Measurements from ENCODE around the gene GRM8.

Gene GRM8

DNA sequence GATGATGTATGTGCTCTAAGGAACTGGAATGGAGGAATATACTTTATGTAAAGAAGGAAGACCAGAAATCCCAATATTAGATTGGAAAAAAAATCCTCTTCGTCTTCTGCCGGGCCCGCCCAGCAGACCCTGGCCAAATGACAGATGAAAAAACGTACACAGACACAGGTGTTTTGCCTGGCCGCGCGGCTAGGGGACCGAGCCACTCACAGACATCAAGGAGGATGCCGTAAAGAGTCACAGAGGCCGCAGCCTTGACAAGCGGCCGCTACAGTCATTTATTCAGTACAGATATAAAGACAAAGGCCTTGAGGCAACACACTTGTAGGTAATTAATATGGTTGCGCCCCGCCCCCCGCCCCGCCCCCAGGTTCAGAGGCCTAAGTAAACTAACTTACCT, 594.1 kb downstream of the GRM8 start:
- no peak overlapping the region for H2AFZ ChIP-seq (ENCODE audit: low read length)

DNA sequence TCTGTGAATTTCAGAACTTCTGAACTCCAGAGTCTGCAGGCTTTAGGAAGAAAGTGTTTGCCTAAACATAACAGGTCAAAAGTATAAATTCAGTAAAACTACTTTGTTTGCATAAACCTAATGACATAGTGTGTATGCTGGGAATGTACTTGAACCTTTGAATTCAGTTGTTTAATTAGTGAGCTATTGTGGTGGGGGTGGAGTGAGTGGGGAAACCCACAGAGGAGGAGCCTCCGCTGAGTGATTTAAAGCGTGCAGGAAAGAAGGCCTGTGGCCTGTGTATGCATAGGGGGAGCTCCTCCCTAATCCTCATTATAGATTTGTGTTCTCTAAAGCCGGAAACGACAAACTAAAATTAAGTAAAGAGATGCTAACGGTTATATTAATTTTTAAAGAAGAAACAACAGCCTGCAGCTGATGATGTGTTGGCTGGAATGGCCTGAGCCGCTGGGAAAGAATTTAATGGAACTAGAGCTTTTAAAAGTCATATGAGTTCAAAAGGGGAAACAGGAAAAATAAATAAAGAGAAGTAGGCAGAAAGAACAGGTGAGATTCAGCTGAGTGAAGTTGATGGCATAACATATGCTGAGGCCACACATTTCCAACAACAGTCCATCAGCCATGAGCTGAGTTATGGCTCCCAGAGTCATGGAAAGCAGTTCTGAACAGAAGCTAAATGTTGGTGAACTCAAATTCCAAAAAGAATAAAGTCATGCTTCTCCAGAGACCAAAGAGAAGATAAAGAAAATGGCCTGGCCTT, 595.0 kb downstream of the GRM8 start:
- Histone ChIP-seq H4K20me1 (ENCODE audit: insufficient read depth, low read length) (no peaks in the 10 kb centered on the region), H3K9me2 (replicated peaks; ENCODE audit: insufficient read depth, low read length) (no peaks in the 10 kb centered on the region), H3K9me3 (replicated peaks; ENCODE audit: insufficient read depth, low read length) (no peaks in the 10 kb centered on the region), H3K4me1 (ENCODE audit: low read length) (no peaks in the 10 kb centered on the region), H3K36me3 (replicated peaks; ENCODE audit: insufficient read depth, low read length) (no peaks in the 10 kb centered on the region), H3K79me2 (ENCODE audit: low read length) (no peaks in the 10 kb centered on the region), H3K27ac (ENCODE audit: low read length) (no peak overlapping the region), H3F3A (ENCODE audit: insufficient read depth, low read length) (no peaks in the 10 kb centered on the region), H3K4me3 (ENCODE audit: low read length) (no peak overlapping the region), H3K4me2 (ENCODE audit: low read depth, low read length) (no peak overlapping the region), H3K9ac (ENCODE audit: low read length) (no peak overlapping the region), H3K27me3 (replicated peaks; ENCODE audit: insufficient read depth, low read length) (no peaks in the 10 kb centered on the region), H2AFZ (ENCODE audit: low read length) (no peak overlapping the region)
- TF ChIP-seq EZH2 (optimal IDR thresholded peaks at IDR 0.05; ENCODE audit: low read depth, low read length): no peak
- no peak for DNase-seq

More for the DNA sequence above, 594.1 kb downstream of the GRM8 start:
- Histone ChIP-seq H3F3A (ENCODE audit: insufficient read depth, low read length) (no peaks in the 10 kb centered on the region), H3K4me3 (ENCODE audit: low read length) (no peak overlapping the region), H3K36me3 (replicated peaks; ENCODE audit: insufficient read depth, low read length) (no peaks in the 10 kb centered on the region), H3K4me1 (ENCODE audit: low read length) (no peaks in the 10 kb centered on the region), H4K20me1 (ENCODE audit: insufficient read depth, low read length) (no peaks in the 10 kb centered on the region), H3K27me3 (replicated peaks; ENCODE audit: insufficient read depth, low read length) (no peaks in the 10 kb centered on the region), H3K4me2 (ENCODE audit: low read depth, low read length) (no peak overlapping the region), H3K9me3 (replicated peaks; ENCODE audit: insufficient read depth, low read length) (no peaks in the 10 kb centered on the region), H3K9me2 (replicated peaks; ENCODE audit: insufficient read depth, low read length) (no peaks in the 10 kb centered on the region), H3K79me2 (ENCODE audit: low read length) (no peaks in the 10 kb centered on the region), H3K27ac (ENCODE audit: low read length) (no peak overlapping the region), H3K9ac (ENCODE audit: low read length) (no peak overlapping the region)
- DNase-seq: no peak
- TF ChIP-seq EZH2 (optimal IDR thresholded peaks at IDR 0.05; ENCODE audit: low read depth, low read length): no peak
- no peak for TF ChIP-seq EZH2phosphoT487 (IDR thresholded peaks at IDR 0.05; ENCODE audit: low read length)
- TF ChIP-seq, protein P1, sequence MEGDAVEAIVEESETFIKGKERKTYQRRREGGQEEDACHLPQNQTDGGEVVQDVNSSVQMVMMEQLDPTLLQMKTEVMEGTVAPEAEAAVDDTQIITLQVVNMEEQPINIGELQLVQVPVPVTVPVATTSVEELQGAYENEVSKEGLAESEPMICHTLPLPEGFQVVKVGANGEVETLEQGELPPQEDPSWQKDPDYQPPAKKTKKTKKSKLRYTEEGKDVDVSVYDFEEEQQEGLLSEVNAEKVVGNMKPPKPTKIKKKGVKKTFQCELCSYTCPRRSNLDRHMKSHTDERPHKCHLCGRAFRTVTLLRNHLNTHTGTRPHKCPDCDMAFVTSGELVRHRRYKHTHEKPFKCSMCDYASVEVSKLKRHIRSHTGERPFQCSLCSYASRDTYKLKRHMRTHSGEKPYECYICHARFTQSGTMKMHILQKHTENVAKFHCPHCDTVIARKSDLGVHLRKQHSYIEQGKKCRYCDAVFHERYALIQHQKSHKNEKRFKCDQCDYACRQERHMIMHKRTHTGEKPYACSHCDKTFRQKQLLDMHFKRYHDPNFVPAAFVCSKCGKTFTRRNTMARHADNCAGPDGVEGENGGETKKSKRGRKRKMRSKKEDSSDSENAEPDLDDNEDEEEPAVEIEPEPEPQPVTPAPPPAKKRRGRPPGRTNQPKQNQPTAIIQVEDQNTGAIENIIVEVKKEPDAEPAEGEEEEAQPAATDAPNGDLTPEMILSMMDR (IDR thresholded peaks at IDR 0.05; ENCODE audit: low read length): no peak

DNA sequence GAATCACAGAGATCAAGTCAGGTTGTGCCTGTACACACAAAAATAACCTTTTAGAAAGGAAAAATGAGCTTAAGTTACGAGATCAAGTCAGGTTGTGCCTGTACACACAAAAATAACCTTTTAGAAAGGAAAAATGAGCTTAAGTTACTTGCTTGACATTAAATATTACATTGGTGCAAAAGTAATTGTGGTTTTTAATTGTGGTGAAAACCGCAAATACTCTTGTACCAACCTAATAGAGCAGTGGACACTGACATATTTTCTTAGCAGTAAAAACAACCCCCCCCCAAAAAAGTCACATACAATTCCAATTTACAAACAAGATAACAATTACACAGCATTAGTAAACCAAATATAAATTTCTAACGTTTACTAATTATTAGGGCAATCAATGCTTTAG, 595.6 kb downstream of the GRM8 start:
- Histone ChIP-seq H3F3A (ENCODE audit: insufficient read depth, low read length) (no peaks in the 10 kb centered on the region), H4K20me1 (ENCODE audit: insufficient read depth, low read length) (no peaks in the 10 kb centered on the region), H3K4me2 (ENCODE audit: low read depth, low read length) (no peak overlapping the region), H2AFZ (ENCODE audit: low read length) (no peak overlapping the region), H3K27ac (ENCODE audit: low read length) (no peak overlapping the region), H3K4me1 (ENCODE audit: low read length) (no peaks in the 10 kb centered on the region), H3K9me2 (replicated peaks; ENCODE audit: insufficient read depth, low read length) (no peaks in the 10 kb centered on the region), H3K9ac (ENCODE audit: low read length) (no peak overlapping the region), H3K9me3 (replicated peaks; ENCODE audit: insufficient read depth, low read length) (no peaks in the 10 kb centered on the region), H3K4me3 (ENCODE audit: low read length) (no peak overlapping the region), H3K36me3 (replicated peaks; ENCODE audit: insufficient read depth, low read length) (no peaks in the 10 kb centered on the region), H3K27me3 (replicated peaks; ENCODE audit: insufficient read depth, low read length) (no peaks in the 10 kb centered on the region), H3K79me2 (ENCODE audit: low read length) (no peaks in the 10 kb centered on the region)
- DNase-seq: no peak
- no peak for TF ChIP-seq EZH2phosphoT487 (IDR thresholded peaks at IDR 0.05; ENCODE audit: low read length)
- TF ChIP-seq EZH2 (optimal IDR thresholded peaks at IDR 0.05; ENCODE audit: low read depth, low read length): no peak
- TF ChIP-seq, protein P1 (IDR thresholded peaks at IDR 0.05; ENCODE audit: low read length): no peak

DNA sequence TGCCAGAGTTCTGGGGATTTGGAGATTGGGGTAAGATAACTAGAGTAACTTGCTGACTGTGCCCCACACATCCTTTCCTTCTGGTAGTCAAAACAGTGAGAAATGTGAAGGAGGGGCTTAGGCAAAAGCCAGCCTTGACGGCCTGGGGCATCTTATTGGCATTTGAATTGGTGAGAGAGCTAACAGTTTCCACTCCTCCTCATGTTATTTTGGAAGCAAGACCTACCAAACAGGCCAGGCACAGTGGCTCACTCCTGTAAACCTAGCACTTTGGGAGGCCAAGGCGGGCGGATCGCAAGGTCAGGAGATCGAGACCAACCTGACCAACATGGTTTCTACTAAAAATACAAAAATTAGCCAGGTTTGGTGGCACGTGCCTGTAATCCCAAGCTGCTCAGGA, 596.6 kb downstream of the GRM8 start:
- H3K9me2 ChIP-seq (replicated peaks; ENCODE audit: insufficient read depth, low read length): no peaks in the 10 kb centered on the region
- no peaks in the 10 kb centered on the region for H4K20me1 ChIP-seq (ENCODE audit: insufficient read depth, low read length)
- no peak overlapping the region for H3K9ac ChIP-seq (ENCODE audit: low read length)
- H3K4me3 ChIP-seq (ENCODE audit: low read length): no peak overlapping the region
- H3K27me3 ChIP-seq (replicated peaks; ENCODE audit: insufficient read depth, low read length): no peaks in the 10 kb centered on the region
- no peaks in the 10 kb centered on the region for H3F3A ChIP-seq (ENCODE audit: insufficient read depth, low read length)
- H3K9me3 ChIP-seq (replicated peaks; ENCODE audit: insufficient read depth, low read length): no peaks in the 10 kb centered on the region
- no peak overlapping the region for H2AFZ ChIP-seq (ENCODE audit: low read length)
- DNase-seq: no peak
- no peak overlapping the region for H3K4me2 ChIP-seq (ENCODE audit: low read depth, low read length)
- no peaks in the 10 kb centered on the region for H3K36me3 ChIP-seq (replicated peaks; ENCODE audit: insufficient read depth, low read length)
- no peak for TF ChIP-seq EZH2 (optimal IDR thresholded peaks at IDR 0.05; ENCODE audit: low read depth, low read length)
- no peak for TF ChIP-seq EZH2phosphoT487 (IDR thresholded peaks at IDR 0.05; ENCODE audit: low read length)
- TF ChIP-seq, protein P1 (IDR thresholded peaks at IDR 0.05; ENCODE audit: low read length): no peak
- no peaks in the 10 kb centered on the region for H3K4me1 ChIP-seq (ENCODE audit: low read length)
- H3K27ac ChIP-seq (ENCODE audit: low read length): no peak overlapping the region
- no peaks in the 10 kb centered on the region for H3K79me2 ChIP-seq (ENCODE audit: low read length)
